Muscle layer of colon (tissue), 2 donors: ENCODE measurements around the gene KCNMB2.

Experiments used
- H3K27ac ChIP-seq: one replicate; pipeline ENCODE4 v1.7.0; 2013; ENCODE audit warnings: low read depth, mild to moderate bottlenecking, low read length, moderate library complexity
- H3K27me3 ChIP-seq, 2 donors: one replicate each; pipeline ENCODE4 v1.7.0; 2013; ENCODE audit warnings: low read length in 2 of 2, mild to moderate bottlenecking in 2 of 2; ENCODE audit not compliant: insufficient read depth in 2 of 2, control insufficient read depth in 1 of 2
- H3K36me3 ChIP-seq: one replicate; pipeline ENCODE4 v1.7.0; 2013; ENCODE audit warnings: mild to moderate bottlenecking, low read length; ENCODE audit not compliant: insufficient read depth
- H3K4me1 ChIP-seq: one replicate; pipeline ENCODE4 v1.7.0; 2013; ENCODE audit warnings: mild to moderate bottlenecking, low read length; ENCODE audit not compliant: insufficient read depth
- H3K4me3 ChIP-seq, 2 donors: one replicate each; pipeline ENCODE4 v1.7.0; 2013; ENCODE audit warnings: low read length in 2 of 2, low read depth in 1 of 2, mild to moderate bottlenecking in 1 of 2, moderate library complexity in 1 of 2
- H3K9ac ChIP-seq: one replicate; pipeline ENCODE4 v1.7.0; 2013; ENCODE audit warnings: low read length
- H3K9me3 ChIP-seq: one replicate; pipeline ENCODE4 v1.7.0; 2013; ENCODE audit warnings: mild to moderate bottlenecking, low read length
- donor health status: abdominal sarcoma.
- donor health status: Adenocarcinoma of cecum.

Gene KCNMB2

DNA sequence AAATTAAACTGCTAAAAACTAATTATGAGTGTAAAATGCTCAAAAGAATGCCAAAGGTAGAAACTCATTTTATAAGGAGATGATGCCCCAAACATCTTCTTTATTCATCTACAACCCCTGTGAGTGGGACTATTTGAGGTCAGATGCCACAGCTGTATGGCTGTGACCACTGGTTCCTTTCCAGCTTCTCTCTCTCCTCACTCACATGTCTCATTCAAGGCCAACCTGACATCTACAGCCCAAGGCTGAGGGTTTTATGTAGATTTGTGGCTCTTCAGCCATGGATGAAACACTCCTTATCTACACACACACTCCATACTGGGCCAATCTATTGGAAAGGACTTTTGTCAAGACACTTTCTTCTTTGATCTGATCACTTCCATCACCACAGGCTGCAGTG is 231.3 kb downstream of the KCNMB2 start:
- H3K4me3 ChIP-seq: no peak overlapping the region
- no peak overlapping the region for H3K27ac ChIP-seq
- H3K4me1 ChIP-seq: peaks cover 11% of the 10 kb centered on the region
- no peaks in the 10 kb centered on the region for H3K9me3 ChIP-seq
- H3K36me3 ChIP-seq: no peaks in the 10 kb centered on the region
- no peaks in the 10 kb centered on the region for H3K27me3 ChIP-seq
- H3K9ac ChIP-seq: no peak overlapping the region

DNA sequence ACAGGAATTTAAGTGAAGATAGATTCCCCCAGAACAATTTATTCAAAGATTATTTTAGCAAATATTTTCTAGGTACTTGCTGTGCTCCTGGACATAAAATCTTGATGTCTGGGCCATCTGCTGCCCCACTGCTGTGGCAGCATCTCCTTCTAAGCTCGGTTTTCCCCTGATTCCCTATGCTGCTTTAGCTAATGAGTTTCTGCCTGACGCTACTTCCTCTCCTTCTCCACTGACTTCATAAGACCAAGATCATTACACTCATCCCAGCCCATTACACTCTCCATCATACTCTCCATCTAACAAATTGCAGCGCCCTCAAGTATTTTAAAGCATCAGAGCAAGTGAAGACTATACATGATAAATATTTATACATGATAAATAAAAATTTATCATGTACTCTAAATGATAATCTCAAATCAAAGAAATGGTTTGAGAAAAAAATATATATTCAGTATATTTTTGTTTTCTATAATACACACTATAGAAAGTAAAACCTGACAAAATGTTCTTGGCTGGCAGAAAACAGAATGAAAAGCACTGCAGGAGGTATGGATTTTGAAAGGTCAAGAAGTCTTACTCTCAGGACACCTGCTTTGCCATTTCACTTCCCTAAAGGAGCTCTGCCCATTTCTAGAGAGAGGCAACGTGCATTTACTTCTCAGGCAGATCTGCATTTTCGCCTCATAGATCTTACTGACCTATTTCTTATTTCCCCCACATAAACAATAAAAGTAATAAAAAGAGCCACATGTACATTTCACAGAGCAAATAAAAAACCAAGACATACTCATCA is 232.0 kb downstream of the KCNMB2 start:
- Histone ChIP-seq H3K4me3 (no peak overlapping the region), H3K27ac (no peak overlapping the region), H3K9ac (no peak overlapping the region), H3K36me3 (no peaks in the 10 kb centered on the region), H3K9me3 (no peaks in the 10 kb centered on the region), H3K4me1 (peaks cover 11% of the 10 kb centered on the region), H3K27me3 (no peaks in the 10 kb centered on the region)

DNA sequence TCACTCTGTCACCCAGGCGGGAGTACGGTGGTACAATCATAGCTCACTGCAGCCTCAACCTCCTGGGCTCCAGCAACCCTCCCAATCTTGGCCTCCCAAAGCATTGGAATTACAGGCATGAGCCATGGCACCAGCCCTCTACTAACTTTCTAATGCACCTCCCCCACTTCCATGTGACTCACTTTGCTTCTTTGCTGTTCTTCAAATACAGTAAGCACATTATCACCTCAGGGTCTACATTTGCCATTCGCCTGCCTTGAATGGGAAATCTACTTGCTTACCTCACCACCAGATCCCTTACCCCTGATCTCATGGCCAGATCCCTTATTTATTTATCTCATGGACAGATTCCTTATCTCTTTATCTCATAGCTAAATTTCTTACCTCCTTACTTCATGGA is 235.3 kb downstream of the KCNMB2 start:
- H3K9ac ChIP-seq: no peak overlapping the region
- H3K27me3 ChIP-seq: no peaks in the 10 kb centered on the region
- H3K4me3 ChIP-seq: no peak overlapping the region
- H3K9me3 ChIP-seq: no peaks in the 10 kb centered on the region
- H3K36me3 ChIP-seq: no peaks in the 10 kb centered on the region
- H3K4me1 ChIP-seq: peaks cover 10% of the 10 kb centered on the region
- no peak overlapping the region for H3K27ac ChIP-seq

- peaks cover 1% of the 10 kb centered on the region for H3K4me1 ChIP-seq
- no peak overlapping the region for H3K27ac ChIP-seq
- H3K36me3 ChIP-seq: no peaks in the 10 kb centered on the region
- no peaks in the 10 kb centered on the region for H3K27me3 ChIP-seq
- H3K4me3 ChIP-seq: no peak overlapping the region
- H3K9ac ChIP-seq: no peak overlapping the region
- H3K9me3 ChIP-seq: no peaks in the 10 kb centered on the region
Observed at GRCh38 chr3:178772746-178773145, 236.5 kb downstream of the KCNMB2 start.

- no peak overlapping the region for H3K9ac ChIP-seq
- no peak overlapping the region for H3K4me3 ChIP-seq
- no peaks in the 10 kb centered on the region for H3K4me1 ChIP-seq
Observed at GRCh38 chr3:178773358-178773757, 237.1 kb downstream of the KCNMB2 start.

DNA sequence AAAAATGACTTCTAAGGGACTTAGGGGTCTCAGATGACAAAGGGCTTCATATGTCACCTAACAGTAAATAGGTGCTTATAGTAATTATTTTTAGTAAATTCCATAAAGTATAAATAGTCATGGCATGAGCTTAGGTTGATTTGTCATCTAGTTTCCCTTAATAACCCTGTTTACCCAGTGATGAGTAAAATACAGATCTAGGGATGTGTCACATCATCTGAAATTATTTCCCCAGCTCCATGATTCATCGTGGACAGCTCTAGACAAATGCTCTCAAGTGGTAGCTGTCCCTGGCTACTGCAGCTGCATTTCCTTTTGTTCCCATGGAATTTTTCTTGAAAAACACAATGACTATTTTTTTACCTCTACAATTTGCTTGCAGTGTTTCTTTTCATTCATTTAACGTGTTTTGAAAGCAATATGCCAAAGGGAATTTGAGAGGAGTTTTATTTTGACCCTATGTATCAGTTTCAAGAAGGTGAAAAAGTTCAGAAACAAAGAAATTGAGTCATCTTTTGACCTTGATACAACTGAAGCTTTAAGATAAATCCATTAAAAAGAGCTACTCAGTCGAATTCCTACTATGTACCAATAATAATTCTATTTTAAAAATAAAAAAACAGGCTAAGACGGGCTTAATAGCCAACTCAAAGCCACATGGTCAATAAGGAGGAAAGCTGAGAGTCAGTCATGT is 241.6 kb downstream of the KCNMB2 start:
- Histone ChIP-seq H3K4me1 (no peaks in the 10 kb centered on the region), H3K27ac (no peak overlapping the region), H3K27me3 (no peaks in the 10 kb centered on the region), H3K4me3 (no peak overlapping the region), H3K36me3 (no peaks in the 10 kb centered on the region), H3K9ac (no peak overlapping the region), H3K9me3 (no peaks in the 10 kb centered on the region)

More at GRCh38 chr3:178773358-178773757, 237.1 kb downstream of the KCNMB2 start:
- Histone ChIP-seq H3K27me3 (no peaks in the 10 kb centered on the region), H3K36me3 (no peaks in the 10 kb centered on the region), H3K27ac (no peak overlapping the region), H3K9me3 (no peaks in the 10 kb centered on the region)

DNA sequence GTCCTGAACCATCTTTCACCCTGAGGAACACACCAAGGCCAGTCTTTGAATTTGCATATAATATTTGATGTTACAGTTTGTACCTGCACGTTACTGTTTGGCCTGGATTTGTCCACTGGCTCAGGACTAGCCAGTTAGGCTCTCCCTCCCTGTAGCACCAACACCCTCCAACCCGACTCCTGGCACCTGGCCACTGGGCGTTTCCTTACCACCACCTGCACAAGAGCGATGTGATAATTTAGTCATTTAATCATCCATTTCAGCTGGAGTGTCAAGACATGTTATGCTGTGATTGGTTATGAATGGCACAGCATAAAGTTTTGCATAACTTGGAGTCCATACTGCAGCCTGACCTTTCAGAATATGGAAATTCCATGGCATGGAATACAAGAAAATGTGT is 242.4 kb downstream of the KCNMB2 start:
- no peaks in the 10 kb centered on the region for H3K9me3 ChIP-seq
- H3K27me3 ChIP-seq: no peaks in the 10 kb centered on the region
- H3K9ac ChIP-seq: no peak overlapping the region
- H3K4me1 ChIP-seq: no peaks in the 10 kb centered on the region
- no peak overlapping the region for H3K27ac ChIP-seq
- H3K4me3 ChIP-seq: no peak overlapping the region
- H3K36me3 ChIP-seq: no peaks in the 10 kb centered on the region

- no peaks in the 10 kb centered on the region for H3K9me3 ChIP-seq
- H3K9ac ChIP-seq: no peak overlapping the region
- no peak overlapping the region for H3K27ac ChIP-seq
- no peaks in the 10 kb centered on the region for H3K27me3 ChIP-seq
- H3K4me1 ChIP-seq: no peaks in the 10 kb centered on the region
- no peaks in the 10 kb centered on the region for H3K36me3 ChIP-seq
- no peak overlapping the region for H3K4me3 ChIP-seq
Observed at GRCh38 chr3:178785961-178786360, 249.7 kb downstream of the KCNMB2 start.

- no peak overlapping the region for H3K27ac ChIP-seq
- H3K9me3 ChIP-seq: no peaks in the 10 kb centered on the region
Observed at GRCh38 chr3:178787960-178788359, 251.7 kb downstream of the KCNMB2 start.

DNA sequence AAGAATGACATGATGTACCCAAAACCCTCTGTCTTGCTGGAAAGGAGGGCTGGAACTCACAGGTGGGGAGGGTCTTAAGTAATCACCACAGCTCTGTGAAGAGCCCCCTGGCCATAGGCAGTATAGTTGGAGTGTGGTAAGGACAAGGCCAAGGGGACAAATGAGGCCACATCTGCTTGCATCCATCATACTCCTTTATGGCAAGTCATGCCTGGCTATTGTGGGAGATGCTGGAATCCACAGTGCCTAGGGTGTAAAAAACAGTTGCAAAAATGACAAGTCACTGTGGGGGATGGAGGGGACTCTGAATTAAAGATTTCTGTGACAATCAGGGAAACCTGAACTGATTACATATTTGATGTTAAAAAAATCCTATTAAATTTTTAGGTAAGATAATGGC is 258.5 kb downstream of the KCNMB2 start:
- H3K9ac ChIP-seq: no peak overlapping the region
- no peaks in the 10 kb centered on the region for H3K27me3 ChIP-seq
- no peaks in the 10 kb centered on the region for H3K4me1 ChIP-seq
- H3K27ac ChIP-seq: no peak overlapping the region
- H3K4me3 ChIP-seq: no peak overlapping the region
- H3K36me3 ChIP-seq: no peaks in the 10 kb centered on the region
- no peaks in the 10 kb centered on the region for H3K9me3 ChIP-seq

More at GRCh38 chr3:178787960-178788359, 251.7 kb downstream of the KCNMB2 start:
- Histone ChIP-seq H3K4me1 (no peaks in the 10 kb centered on the region), H3K36me3 (no peaks in the 10 kb centered on the region), H3K4me3 (no peak overlapping the region), H3K9ac (no peak overlapping the region), H3K27me3 (no peaks in the 10 kb centered on the region)

GRCh38 chr3:178795349-178795748 is 259.1 kb downstream of the KCNMB2 start:
- no peak overlapping the region for H3K9ac ChIP-seq
- H3K9me3 ChIP-seq: no peaks in the 10 kb centered on the region
- H3K27ac ChIP-seq: no peak overlapping the region
- no peak overlapping the region for H3K4me3 ChIP-seq
- H3K4me1 ChIP-seq: no peaks in the 10 kb centered on the region
- H3K36me3 ChIP-seq: no peaks in the 10 kb centered on the region
- H3K27me3 ChIP-seq: no peaks in the 10 kb centered on the region

- no peaks in the 10 kb centered on the region for H3K27me3 ChIP-seq
- no peak overlapping the region for H3K9ac ChIP-seq
- H3K9me3 ChIP-seq: no peaks in the 10 kb centered on the region
- H3K4me1 ChIP-seq: no peaks in the 10 kb centered on the region
- no peak overlapping the region for H3K27ac ChIP-seq
- no peak overlapping the region for H3K4me3 ChIP-seq
- H3K36me3 ChIP-seq: no peaks in the 10 kb centered on the region
Observed at GRCh38 chr3:178802259-178802658, 266.0 kb downstream of the KCNMB2 start.
